ENCODE results near the gene U2AF2.

Gene U2AF2

GRCh38 chr19:55652311-55653128, 2.3 kb upstream of the U2AF2 start:
- ChIA-PET POLR2A (no interaction called here), CTCF (interaction anchor here (0.8 to 3.4 kb wide), 7 partner anchors 9 to 48 kb away, joined by 3 to 39 read pairs (median 5); partner anchors contain the start of genes ZNF581 and ZNF784)
- DNase-seq (ENCODE audit: extremely low spot score) = no peak
- TF ChIP-seq CTCF (IDR thresholded peaks at IDR 0.05; ENCODE audit: control extremely low read depth, extremely low read depth, low read depth, missing control alignments) = no peak

GRCh38 chr19:55653651-55654322, 1.0 kb upstream of the U2AF2 start:
- peak; percentile 91 for DNase-seq (ENCODE audit: extremely low spot score)
- POLR2A ChIA-PET = interaction anchor here (0.7 to 1.4 kb wide), 10 partner anchors 11 to 248 kb away, joined by 3 to 10 read pairs (median 4); partner anchors contain the start of genes FIZ1, UBE2S, ZNF628 and ZNF784
- CTCF ChIA-PET = interaction anchor here (0.6 to 3.4 kb wide), 20 partner anchors 10 to 488 kb away, joined by 3 to 39 read pairs (median 6); partner anchors contain the start of genes FIZ1, ZNF444, ZNF581 and ZNF865
- peak; percentile 100 for TF ChIP-seq CTCF (IDR thresholded peaks at IDR 0.05; ENCODE audit: control extremely low read depth, extremely low read depth, low read depth, missing control alignments)

- peak; percentile 92 for DNase-seq (ENCODE audit: extremely low spot score)
- ChIA-PET POLR2A (interaction anchor here (0.5 to 1.4 kb wide), 17 partner anchors 9 to 315 kb away, joined by 3 to 10 read pairs (median 4); partner anchors contain the start of genes FIZ1, UBE2S, ZNF628 and ZNF784), CTCF (interaction anchor here (0.6 to 3.4 kb wide), 18 partner anchors 9 to 487 kb away, joined by 3 to 39 read pairs (median 6); partner anchors contain the start of genes FIZ1, ZNF444, ZNF581 and ZNF865)
- TF ChIP-seq CTCF (IDR thresholded peaks at IDR 0.05; ENCODE audit: control extremely low read depth, extremely low read depth, low read depth, missing control alignments) = no peak
Measured at GRCh38 chr19:55654323-55654867, 440 bp upstream of the U2AF2 start.

GRCh38 chr19:55655648-55656040, 809 bp downstream of the U2AF2 start:
- POLR2A ChIA-PET = no interaction called here
- no peak for TF ChIP-seq CTCF (IDR thresholded peaks at IDR 0.05; ENCODE audit: control extremely low read depth, extremely low read depth, low read depth, missing control alignments)
- CTCF ChIA-PET = interaction anchor here (1.2 to 5.0 kb wide), 4 partner anchors 13 to 151 kb away, joined by 3 to 28 read pairs (median 12); partner anchors contain the start of gene ZNF581
- DNase-seq (ENCODE audit: extremely low spot score) = no peak

- no peak for DNase-seq (ENCODE audit: extremely low spot score)
- no peak for TF ChIP-seq CTCF (IDR thresholded peaks at IDR 0.05; ENCODE audit: control extremely low read depth, extremely low read depth, low read depth, missing control alignments)
- ChIA-PET POLR2A (interaction anchor here (0.5 to 1.1 kb wide), 4 partner anchors 9 to 17 kb away, joined by 3 to 4 read pairs (median 4); partner anchors contain the start of gene CCDC106), CTCF (interaction anchor here (0.9 to 5.0 kb wide), 11 partner anchors 9 to 653 kb away, joined by 3 to 28 read pairs (median 4); partner anchors contain the start of gene ZNF581)
Measured at GRCh38 chr19:55656552-55656951, 1.7 kb downstream of the U2AF2 start.

Data from GM10248 (cell line).